T-cell (primary cell): ENCODE measurements around the gene GYG1. TPM values are rescaled to one million over a fixed set of nuclear protein-coding genes. Genes with fewer than 3 reads are reported as not detected.
"Not testable (repeated sequence)": the region's sequence is repeated elsewhere in the genome, so short reads cannot be mapped to it uniquely, and the experiment has no call there.

Experiments
- ATAC-seq, 4 experiments: fragments of 200-7000 bp in 3 of 4; fragments of 150-1000 bp in 1 of 4; cut with Tn5 transposase; replicated peaks in 1 of 4; 1 replicate in 3 of 4; 2 replicates in 1 of 4; pipeline ENCODE4 v1.10.0; 2021; ENCODE audit warnings: moderate library complexity in 3 of 4, mild to moderate bottlenecking in 2 of 4, moderate number of reproducible peaks in 1 of 4
- CTCF ChIA-PET, 2 donors: fragments of 300-600 bp; sonication (Branson Sonifier 250); formaldehyde crosslinking; loops; one replicate each; lab custom pipeline; 2022; ENCODE audit warnings: antibody characterized with exemption in 2 of 2; lab: Charles Lee
- POLR2A ChIA-PET, 2 donors: fragments of 300-600 bp; sonication (Branson Sonifier 250); formaldehyde crosslinking; loops; one replicate each; lab custom pipeline; 2022; ENCODE audit warnings: antibody characterized with exemption in 2 of 2; lab: Charles Lee
- DNase-seq, 35 experiments: peaks; one replicate each; pipeline versions ENCODE4 v3.0.0 to v3.0.0-alpha.2; 2013 to 2023
- H3K27ac ChIP-seq: one replicate; pipeline ENCODE4 v1.5.1; 2013; ENCODE audit warnings: low read length
- H3K27me3 ChIP-seq, 2 experiments: replicated peaks in 1 of 2; 1 replicate in 1 of 2; 2 replicates in 1 of 2; pipeline versions ENCODE4 v1.6.1 to v1.7.0; 2013; ENCODE audit warnings: low read length in 1 of 2, mixed read lengths in 1 of 2; ENCODE audit not compliant: control insufficient read depth in 2 of 2, insufficient read depth in 2 of 2; ENCODE audit errors: extremely low read depth in 1 of 2
- H3K36me3 ChIP-seq, 2 donors: 1 replicate in 1 of 2; 2 replicates in 1 of 2; pipeline versions ENCODE4 v1.6.1 to v1.7.0; 2013; ENCODE audit warnings: low read length in 1 of 2; ENCODE audit not compliant: control insufficient read depth in 2 of 2, insufficient read depth in 1 of 2; ENCODE audit errors: extremely low read depth in 1 of 2
- H3K4me1 ChIP-seq, 2 experiments: 1 replicate in 1 of 2; 2 replicates in 1 of 2; pipeline versions ENCODE4 v1.6.1 to v1.7.0; 2013; ENCODE audit warnings: low read length in 2 of 2, mixed read lengths in 1 of 2; ENCODE audit not compliant: insufficient read depth in 2 of 2, control insufficient read depth in 1 of 2; ENCODE audit errors: extremely low read depth in 1 of 2
- H3K4me3 ChIP-seq, 2 donors: 1 replicate in 1 of 2; 2 replicates in 1 of 2; pipeline versions ENCODE4 v1.5.1 to v1.7.0; 2013; ENCODE audit warnings: mild to moderate bottlenecking in 2 of 2, low read length in 1 of 2, moderate library complexity in 1 of 2; ENCODE audit not compliant: control insufficient read depth in 1 of 2; ENCODE audit errors: extremely low read depth in 1 of 2
- H3K9me3 ChIP-seq: 2 replicates; pipeline ENCODE4 v1.7.0; 2013
- H3K27ac Mint-ChIP-seq, 2 donors: one replicate each; pipeline ENCODE4 v1.8.0; 2020 to 2021; ENCODE audit warnings: mild to moderate bottlenecking in 2 of 2, mixed read lengths in 2 of 2
- H3K27me3 Mint-ChIP-seq, 2 donors: one replicate each; pipeline ENCODE4 v1.8.0; 2021 to 2022; ENCODE audit warnings: mixed read lengths in 2 of 2
- H3K36me3 Mint-ChIP-seq: one replicate; pipeline ENCODE4 v1.8.0; 2021; ENCODE audit warnings: mixed read lengths
- H3K4me1 Mint-ChIP-seq, 3 donors: one replicate each; pipeline ENCODE4 v1.8.0; 2020 to 2022; ENCODE audit warnings: mixed read lengths in 3 of 3, mild to moderate bottlenecking in 1 of 3
- H3K4me3 Mint-ChIP-seq, 3 donors: one replicate each; pipeline ENCODE4 v1.8.0; 2020 to 2022; ENCODE audit warnings: mild to moderate bottlenecking in 3 of 3, mixed read lengths in 3 of 3, moderate library complexity in 3 of 3
- H3K9me3 Mint-ChIP-seq, 3 donors: one replicate each; pipeline ENCODE4 v1.8.0; 2020 to 2022; ENCODE audit warnings: mixed read lengths in 3 of 3
- WGBS: methylation state at CpG from one replicate; pipeline ENCODE4 v1.1.5; 2013; ENCODE audit warnings: missing lambda C conversion rate; ENCODE audit not compliant: insufficient coverage; 5-methylcytosine and 5-hydroxymethylcytosine counted together
- total RNA-seq, 35 experiments: library from RNA in 6 of 35; stranded (reverse) in 6 of 35; fragments of 120-200 nt in 1 of 35; gene quantifications; one replicate each; pipeline versions ENCODE4 v1.2.1 to v1.2.4 and lab custom pipeline; 2013 to 2026

The GYG1 gene
- total RNA-seq, 5 donors from 2014 or later (not counting 1 experiment from before 2014, with no cell fraction given): 16.3 to 30.4 (median 25.7) TPM

DNA sequence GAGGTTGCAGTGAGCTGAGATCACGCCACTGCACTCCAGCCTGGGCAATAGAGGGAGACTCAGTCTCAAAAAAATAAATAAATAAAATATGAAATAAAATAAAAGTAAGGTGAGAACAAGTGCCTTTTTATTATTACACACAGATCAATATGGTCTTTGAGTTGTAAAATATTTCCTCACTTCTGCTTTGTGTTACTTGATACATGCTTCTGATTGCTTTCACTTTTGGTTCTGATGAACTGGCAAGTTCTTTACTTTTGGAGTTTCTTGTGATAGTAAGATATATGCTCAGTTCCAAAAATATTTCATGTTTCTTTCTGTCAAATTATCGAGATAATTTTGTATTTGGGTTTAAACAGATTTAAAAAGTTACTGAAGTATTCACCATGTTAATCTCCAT lies 16.6 kb upstream of the GYG1 start:
- ChIA-PET POLR2A (interaction anchor here in 1 of 2 donors (0.6 kb wide), 1 partner anchor 1570 kb away, joined by 3 read pairs; no protein-coding TSS in a partner anchor), CTCF (interaction anchor here in 1 of 2 donors (1.2 to 1.3 kb wide), 2 partner anchors 32 to 146 kb away, joined by 3 to 4 read pairs; no protein-coding TSS in a partner anchor)
- H3K27ac Mint-ChIP-seq: no peak overlapping the region
- H3K9me3 Mint-ChIP-seq: no peaks in the 10 kb centered on the region
- H3K36me3 Mint-ChIP-seq: no peaks in the 10 kb centered on the region
- H3K27ac ChIP-seq: no peak overlapping the region
- no peaks in the 10 kb centered on the region for H3K9me3 ChIP-seq
- peaks cover under 1 to 5% of the 10 kb centered on the region in 2 donors for H3K27me3 Mint-ChIP-seq
- no peak for DNase-seq
- WGBS: no CpG with 5 or more reads among the region's 2 CpGs
- no peak overlapping the region for H3K4me3 ChIP-seq
- no peaks in the 10 kb centered on the region for H3K27me3 ChIP-seq
- H3K36me3 ChIP-seq: no peaks in the 10 kb centered on the region
- peaks cover 0 to 4% (median 3%) of the 10 kb centered on the region in 3 donors for H3K4me1 Mint-ChIP-seq
- ATAC-seq: no peak
- H3K4me3 Mint-ChIP-seq: no peak overlapping the region
- no peaks in the 10 kb centered on the region for H3K4me1 ChIP-seq

DNA sequence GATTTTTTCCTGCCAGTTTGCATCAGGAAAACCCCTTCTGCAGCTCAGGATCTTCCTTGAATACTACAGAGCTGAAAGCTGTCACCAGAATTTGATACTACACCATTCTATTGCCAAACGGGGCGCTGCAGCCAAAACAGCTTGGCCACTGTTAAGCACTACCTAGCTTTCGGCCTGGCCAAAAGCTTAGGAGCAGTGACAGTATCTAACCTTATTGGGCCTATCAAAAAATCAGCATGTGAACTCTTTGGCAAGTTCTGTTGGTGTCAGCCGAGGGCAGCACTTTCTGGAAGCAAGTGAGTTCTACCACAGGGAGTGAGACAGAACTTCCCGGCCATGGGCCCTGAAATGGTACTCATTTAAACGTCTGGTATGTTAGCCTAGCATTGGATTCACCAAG lies 16.1 kb upstream of the GYG1 start:
- H3K4me3 ChIP-seq: no peak overlapping the region
- H3K4me1 Mint-ChIP-seq: peaks cover 0 to 4% (median 3%) of the 10 kb centered on the region in 3 donors
- H3K4me3 Mint-ChIP-seq: no peak overlapping the region
- no peaks in the 10 kb centered on the region for H3K9me3 Mint-ChIP-seq
- ChIA-PET POLR2A (no interaction called here), CTCF (interaction anchor here in 1 of 2 donors (0.5 kb wide), 1 partner anchor 115 kb away, joined by 5 read pairs; no protein-coding TSS in a partner anchor)
- DNase-seq (no peak), ATAC-seq (no peak)
- no peaks in the 10 kb centered on the region for H3K27me3 ChIP-seq
- H3K36me3 ChIP-seq: no peaks in the 10 kb centered on the region
- peaks cover 3 to 8% of the 10 kb centered on the region in 2 donors for H3K27me3 Mint-ChIP-seq
- H3K9me3 ChIP-seq: no peaks in the 10 kb centered on the region
- no peaks in the 10 kb centered on the region for H3K36me3 Mint-ChIP-seq
- no peak overlapping the region for H3K27ac Mint-ChIP-seq
- no peak overlapping the region for H3K27ac ChIP-seq
- 94% methylated on average over 4 of the region's 6 CpGs for WGBS
- no peaks in the 10 kb centered on the region for H3K4me1 ChIP-seq

DNA sequence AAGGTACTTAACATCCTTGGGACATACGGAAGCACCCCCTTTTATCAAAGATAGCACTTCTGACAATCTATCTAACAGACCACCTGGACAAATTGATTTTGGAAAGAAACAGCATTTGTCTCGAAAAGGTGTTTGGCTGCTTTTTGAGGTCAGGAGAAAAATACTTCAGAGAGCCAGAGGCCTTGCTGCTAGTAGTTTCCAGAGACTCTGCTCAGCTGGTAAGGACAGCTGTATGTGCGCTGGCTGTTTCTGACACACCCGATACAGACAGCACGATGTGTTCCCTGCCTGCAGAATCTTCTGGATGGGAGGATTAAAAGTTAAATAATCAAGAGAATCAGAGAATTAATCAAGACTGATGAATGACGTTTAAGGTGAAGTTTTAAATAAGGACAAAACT lies 15.6 kb upstream of the GYG1 start:
- Mint-ChIP-seq H3K36me3 (no peaks in the 10 kb centered on the region), H3K9me3 (no peaks in the 10 kb centered on the region), H3K4me1 (peaks cover 0 to 4% (median 3%) of the 10 kb centered on the region in 3 donors), H3K4me3 (no peak overlapping the region), H3K27ac (no peak overlapping the region), H3K27me3 (peaks cover 7 to 12% of the 10 kb centered on the region in 2 donors)
- ATAC-seq: no peak
- Histone ChIP-seq H3K4me1 (no peaks in the 10 kb centered on the region), H3K9me3 (no peaks in the 10 kb centered on the region), H3K27ac (no peak overlapping the region), H3K36me3 (no peaks in the 10 kb centered on the region), H3K4me3 (no peak overlapping the region), H3K27me3 (peaks cover 0 to 2% of the 10 kb centered on the region in 2 experiments)
- ChIA-PET POLR2A (no interaction called here), CTCF (interaction anchor here in 1 of 2 donors (0.5 kb wide), 1 partner anchor 114 kb away, joined by 5 read pairs; no protein-coding TSS in a partner anchor)
- no peak for DNase-seq
- WGBS: 96% methylated on average over 4 of the region's 6 CpGs

DNA sequence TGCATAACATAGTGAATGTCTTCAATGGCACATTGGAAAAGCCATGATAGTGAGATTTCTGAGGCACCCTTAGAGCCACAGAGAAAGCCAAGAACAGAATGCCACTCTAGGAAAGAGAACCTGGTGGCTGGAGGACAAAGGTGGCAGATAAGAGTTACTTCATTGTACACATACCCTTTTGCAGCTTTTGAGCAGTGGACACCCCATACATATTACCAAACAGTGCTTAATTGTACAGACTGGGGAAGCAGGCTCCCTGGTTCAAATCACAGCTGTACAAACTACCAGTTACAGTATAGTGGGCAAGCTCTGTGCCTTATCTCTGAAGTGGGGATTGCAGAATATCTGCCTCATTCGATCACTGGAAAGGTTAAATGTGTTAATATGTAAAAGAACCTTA lies 10.1 kb upstream of the GYG1 start:
- ChIA-PET CTCF (no interaction called here), POLR2A (no interaction called here)
- no peak overlapping the region for H3K27ac Mint-ChIP-seq
- Histone ChIP-seq H3K27ac (no peak overlapping the region), H3K36me3 (no peaks in the 10 kb centered on the region), H3K4me1 (no peaks in the 10 kb centered on the region), H3K27me3 (peaks cover 0 to 8% of the 10 kb centered on the region in 2 experiments), H3K4me3 (no peak overlapping the region), H3K9me3 (no peaks in the 10 kb centered on the region)
- DNase-seq (no peak), ATAC-seq (no peak)
- 67% methylated on average over 1 of the region's 1 CpG for WGBS
- H3K27me3 Mint-ChIP-seq: peaks cover 15 to 18% of the 10 kb centered on the region in 2 donors
- no peaks in the 10 kb centered on the region for H3K36me3 Mint-ChIP-seq
- H3K4me1 Mint-ChIP-seq: no peaks in the 10 kb centered on the region
- H3K9me3 Mint-ChIP-seq: no peaks in the 10 kb centered on the region
- no peak overlapping the region for H3K4me3 Mint-ChIP-seq

DNA sequence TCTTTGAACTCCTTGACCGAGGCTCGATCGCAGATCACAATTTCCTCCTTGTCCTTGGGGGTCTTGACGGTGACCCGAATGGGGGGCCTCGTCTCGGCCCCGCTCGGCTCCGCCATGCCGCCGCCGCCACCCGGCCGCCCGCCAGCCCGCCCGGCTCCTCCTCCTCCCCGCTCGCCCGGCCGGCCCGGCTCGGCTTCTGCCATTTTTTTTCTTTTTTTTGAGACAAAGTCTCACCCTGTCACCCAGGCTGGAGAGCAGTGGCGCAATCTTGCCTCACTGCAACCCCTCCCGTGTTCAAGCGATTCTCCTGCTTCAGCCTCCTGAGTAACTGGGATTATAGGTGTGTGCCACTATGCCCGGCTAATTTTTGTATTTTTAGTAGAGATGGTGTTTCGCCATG lies 3.8 kb upstream of the GYG1 start:
- CTCF ChIA-PET, H3K27ac ChIP-seq, POLR2A ChIA-PET, H3K27me3 ChIP-seq, ATAC-seq, H3K4me1 ChIP-seq, H3K36me3 ChIP-seq, H3K4me3 ChIP-seq, H3K9me3 Mint-ChIP-seq, H3K36me3 Mint-ChIP-seq, H3K9me3 ChIP-seq, DNase-seq, H3K27me3 Mint-ChIP-seq, H3K4me3 Mint-ChIP-seq, H3K27ac Mint-ChIP-seq: not testable (repeated sequence)
- H3K4me1 Mint-ChIP-seq: peaks cover 12 to 17% (median 14%) of the 10 kb centered on the region in 3 donors
- WGBS: 100% methylated on average over 16 of the region's 29 CpGs

GRCh38 chr3:148990236-148990635 lies 1.1 kb upstream of the GYG1 start:
- DNase-seq: peak in 1 of 35 experiments; percentile 15
- Mint-ChIP-seq H3K4me1 (peaks cover 23 to 32% (median 31%) of the 10 kb centered on the region in 3 donors), H3K4me3 (peak overlapping the region; percentile 74 to 84 (median 75)), H3K27me3 (no peaks in the 10 kb centered on the region), H3K36me3 (peaks cover 3% of the 10 kb centered on the region), H3K27ac (peak overlapping the region; percentile 86 to 87), H3K9me3 (no peaks in the 10 kb centered on the region)
- ChIA-PET POLR2A (interaction anchor here in 1 of 2 donors (0.6 kb wide), 1 partner anchor 171 kb away, joined by 3 read pairs; no protein-coding TSS in a partner anchor), CTCF (interaction anchor here in 1 of 2 donors (0.7 to 1.5 kb wide), 6 partner anchors 13 to 290 kb away, joined by 3 to 6 read pairs (median 3); no protein-coding TSS in a partner anchor)
- H3K4me3 ChIP-seq: no peak overlapping the region
- peak overlapping the region; percentile 38 for H3K27ac ChIP-seq
- no peak for ATAC-seq
- peaks cover 0 to 22% of the 10 kb centered on the region in 2 experiments for H3K4me1 ChIP-seq
- 40% methylated on average over 1 of the region's 4 CpGs for WGBS
- H3K9me3 ChIP-seq: no peaks in the 10 kb centered on the region
- H3K36me3 ChIP-seq: peaks cover 0 to 9% of the 10 kb centered on the region in 2 donors
- H3K27me3 ChIP-seq: no peaks in the 10 kb centered on the region
